Lung (tissue), 12 donors: ENCODE results near the gene ACVR2B. TPM values are rescaled to one million over a fixed set of nuclear protein-coding genes. Genes with fewer than 3 reads are reported as not detected.
A peak's percentile ranks its signal among the peaks of the same experiment; 100 is the strongest.

Source experiments
- ATAC-seq: fragments of 200-7000 bp; cut with Tn5 transposase; one replicate; pipeline ENCODE4 v1.9.1; 2020; ENCODE audit warnings: moderate number of reproducible peaks; ENCODE audit not compliant: insufficient read depth, low FRiP score
- DNase-seq, 3 donors: peaks; one replicate each; pipeline ENCODE4 v3.0.0-alpha.2; 2013 to 2017
- H3K27ac ChIP-seq, 2 donors: one replicate each; pipeline ENCODE4 v1.5.1; 2013; ENCODE audit warnings: mild to moderate bottlenecking in 2 of 2, moderate library complexity in 2 of 2, control low read depth in 1 of 2, inconsistent platforms in 1 of 2, low read depth in 1 of 2, low read length in 1 of 2
- H3K27me3 ChIP-seq, 3 donors: one replicate each; pipeline ENCODE4 v1.5.1; 2013; ENCODE audit warnings: low read length in 2 of 3; ENCODE audit not compliant: control insufficient read depth in 3 of 3, insufficient read depth in 3 of 3
- H3K36me3 ChIP-seq, 4 donors: one replicate each; pipeline ENCODE4 v1.5.1; 2013; ENCODE audit warnings: low read length in 4 of 4, mild to moderate bottlenecking in 1 of 4, moderate library complexity in 1 of 4; ENCODE audit not compliant: control insufficient read depth in 4 of 4, insufficient read depth in 4 of 4
- H3K4me1 ChIP-seq, 5 donors: one replicate each; pipeline ENCODE4 v1.5.1; 2013; ENCODE audit warnings: low read length in 5 of 5, mild to moderate bottlenecking in 2 of 5, moderate library complexity in 1 of 5; ENCODE audit not compliant: control insufficient read depth in 5 of 5, insufficient read depth in 5 of 5
- H3K4me3 ChIP-seq: one replicate; pipeline ENCODE4 v1.5.1; 2013; ENCODE audit warnings: mild to moderate bottlenecking, control low read depth, moderate library complexity
- H3K9ac ChIP-seq, 2 donors: one replicate each; pipeline ENCODE4 v1.5.1; 2013; ENCODE audit warnings: low read length in 2 of 2, control low read depth in 1 of 2; ENCODE audit not compliant: insufficient read depth in 1 of 2
- H3K9me3 ChIP-seq, 4 donors: one replicate each; pipeline ENCODE4 v1.5.1; 2013; ENCODE audit warnings: low read length in 3 of 4, mild to moderate bottlenecking in 1 of 4, moderate library complexity in 1 of 4; ENCODE audit not compliant: control insufficient read depth in 4 of 4, insufficient read depth in 3 of 4
- WGBS, 2 donors: extraction: QIAGEN DNeasy Blood & Tissue Kit; methylation state at CpG; one replicate each; pipeline ENCODE4 v1.1.7; 2013; 5-methylcytosine and 5-hydroxymethylcytosine counted together
- polyA plus RNA-seq, 2 donors: library from polyadenylated mRNA; stranded (reverse); fragments of 200-250 nt; gene quantifications; one replicate each; pipeline ENCODE4 v1.2.1, GENCODE V29; 2013
- total RNA-seq, 2 donors: library from RNA; depleted of rRNA in 1 of 2; stranded (reverse); fragments of >200 nt in 1 of 2; gene quantifications; one replicate each; pipeline ENCODE4 v1.2.1, GENCODE V29; 2014 to 2021
- TF ChIP-seq, protein P1 (sequence below): IDR thresholded peaks from 2 replicates; pipeline ENCODE4 v1.5.1; 2012; ENCODE audit warnings: mild to moderate bottlenecking; ENCODE audit errors: control extremely low read depth, extremely low read depth
- donor health status: control.
- donor health status: control.
- donor health status: Bipolar disorder and iron deficiency.
- donor health status: healthy.
- donor health status: DM: yes; HTN: yes; CAD: no.

The ACVR2B gene
- total and polyA plus RNA-seq, 4 donors: 0.80 to 16.0 (median 3.5) TPM

DNA sequence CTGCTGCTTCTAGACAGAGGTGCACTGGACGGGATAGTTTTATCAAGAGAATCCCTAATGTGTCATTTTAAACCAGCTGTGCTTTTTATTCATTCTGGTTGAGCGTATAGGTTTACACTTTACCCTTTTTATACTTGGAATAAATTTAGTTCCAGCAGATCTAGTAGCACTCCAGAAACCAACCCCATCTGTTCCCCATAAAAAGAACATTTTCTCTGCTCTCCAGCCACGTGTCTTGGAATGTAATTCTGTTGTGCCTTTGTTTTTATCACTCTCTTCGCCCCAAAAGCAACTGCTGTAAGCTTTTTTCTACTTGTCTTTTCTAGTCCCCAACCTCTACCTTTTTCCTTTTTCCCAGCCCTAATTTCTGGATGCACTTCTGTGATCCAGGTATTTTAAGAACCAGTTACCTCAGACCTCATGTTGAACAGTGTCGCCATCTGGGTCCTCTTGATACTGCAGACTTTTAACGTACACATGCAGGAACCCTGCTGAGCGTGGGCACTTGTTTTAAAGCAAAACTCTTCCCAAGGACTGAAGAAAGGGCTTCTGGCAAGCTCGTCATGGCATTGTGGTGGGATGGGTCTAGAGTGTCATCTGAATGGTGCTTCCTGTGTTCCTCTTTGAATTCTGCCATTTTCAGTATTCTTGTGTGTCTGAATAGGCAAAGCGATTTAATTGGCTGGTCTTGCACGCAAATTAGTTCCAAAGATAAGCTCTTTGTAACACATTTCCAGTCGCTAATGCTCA, 36.8 kb downstream of the ACVR2B start:
- WGBS, 2 donors: 94 to 95% methylated on average over 11 of the region's 11 CpGs

GRCh38 chr3:38491215-38491614, 37.5 kb downstream of the ACVR2B start:
- Histone ChIP-seq H3K27me3 (no peaks in the 10 kb centered on the region), H3K9ac (no peak overlapping the region), H3K4me1 (peaks cover 0 to 22% (median 0%) of the 10 kb centered on the region in 5 donors), H3K36me3 (peaks cover 0 to 2% (median 0%) of the 10 kb centered on the region in 4 donors), H3K4me3 (no peak overlapping the region), H3K27ac (no peak overlapping the region), H3K9me3 (no peaks in the 10 kb centered on the region)
- ATAC-seq (no peak), DNase-seq (no peak)
- TF ChIP-seq, protein P1, sequence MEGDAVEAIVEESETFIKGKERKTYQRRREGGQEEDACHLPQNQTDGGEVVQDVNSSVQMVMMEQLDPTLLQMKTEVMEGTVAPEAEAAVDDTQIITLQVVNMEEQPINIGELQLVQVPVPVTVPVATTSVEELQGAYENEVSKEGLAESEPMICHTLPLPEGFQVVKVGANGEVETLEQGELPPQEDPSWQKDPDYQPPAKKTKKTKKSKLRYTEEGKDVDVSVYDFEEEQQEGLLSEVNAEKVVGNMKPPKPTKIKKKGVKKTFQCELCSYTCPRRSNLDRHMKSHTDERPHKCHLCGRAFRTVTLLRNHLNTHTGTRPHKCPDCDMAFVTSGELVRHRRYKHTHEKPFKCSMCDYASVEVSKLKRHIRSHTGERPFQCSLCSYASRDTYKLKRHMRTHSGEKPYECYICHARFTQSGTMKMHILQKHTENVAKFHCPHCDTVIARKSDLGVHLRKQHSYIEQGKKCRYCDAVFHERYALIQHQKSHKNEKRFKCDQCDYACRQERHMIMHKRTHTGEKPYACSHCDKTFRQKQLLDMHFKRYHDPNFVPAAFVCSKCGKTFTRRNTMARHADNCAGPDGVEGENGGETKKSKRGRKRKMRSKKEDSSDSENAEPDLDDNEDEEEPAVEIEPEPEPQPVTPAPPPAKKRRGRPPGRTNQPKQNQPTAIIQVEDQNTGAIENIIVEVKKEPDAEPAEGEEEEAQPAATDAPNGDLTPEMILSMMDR: no peak
- 77 to 90% methylated on average over 6 of the region's 6 CpGs for WGBS, 2 donors

More for the DNA sequence above, 36.8 kb downstream of the ACVR2B start:
- Histone ChIP-seq H3K27ac (no peak overlapping the region), H3K9me3 (no peaks in the 10 kb centered on the region), H3K27me3 (no peaks in the 10 kb centered on the region), H3K9ac (no peak overlapping the region), H3K36me3 (peaks cover 0 to 4% (median under 1%) of the 10 kb centered on the region in 4 donors), H3K4me3 (no peak overlapping the region), H3K4me1 (peaks cover 0 to 22% (median 0%) of the 10 kb centered on the region in 5 donors)
- ATAC-seq (no peak), DNase-seq (no peak)
- TF ChIP-seq, protein P1: no peak

DNA sequence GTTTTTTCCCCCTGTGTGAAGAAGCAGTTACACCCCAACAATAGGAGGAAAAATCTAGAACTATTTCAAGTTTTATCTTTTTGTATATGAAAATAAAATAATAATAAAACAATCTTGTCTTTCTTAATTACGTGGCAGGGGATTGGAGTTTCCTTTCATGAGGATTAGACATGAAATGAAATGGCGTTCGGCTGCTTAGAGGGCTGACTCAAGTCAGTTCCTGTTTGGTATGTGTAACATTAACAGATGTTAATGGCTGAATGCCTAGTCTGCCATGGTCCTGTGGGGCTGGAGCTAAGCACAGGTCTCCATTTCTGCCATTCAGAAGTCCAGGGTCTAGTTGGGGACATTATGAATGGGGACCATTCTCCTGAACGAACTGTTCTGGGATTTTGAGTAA, 39.3 kb downstream of the ACVR2B start:
- Histone ChIP-seq H3K9ac (peak overlapping the region in 1 of 2 donors; percentile 4), H3K4me3 (no peak overlapping the region), H3K36me3 (peaks cover 0 to 2% (median 0%) of the 10 kb centered on the region in 4 donors), H3K27me3 (no peaks in the 10 kb centered on the region), H3K9me3 (no peaks in the 10 kb centered on the region), H3K4me1 (peaks cover 0 to 29% (median 2%) of the 10 kb centered on the region in 5 donors), H3K27ac (no peak overlapping the region)
- 59% methylated on average over 4 of the region's 4 CpGs for WGBS, 2 donors
- DNase-seq (peak; percentile 28 to 86 (median 77)), ATAC-seq (no peak)
- TF ChIP-seq, protein P1: no peak
